GM12865 (cell line): Measurements from ENCODE around the gene POLR2F.

Experiments
- DNase-seq: peaks from one replicate; pipeline ENCODE4 v3.0.0; 2010; ENCODE audit warnings: low read depth
- H3K4me3 ChIP-seq: 2 replicates; pipeline ENCODE4 v1.5.1; 2011; ENCODE audit warnings: mild to moderate bottlenecking, low read depth, low read length, control low read depth
- CTCF ChIP-seq: IDR thresholded peaks from 2 replicates; pipeline ENCODE4 v1.5.1; 2011; ENCODE audit warnings: low read length, control low read depth, low read depth, inconsistent platforms; ENCODE audit not compliant: insufficient read depth; ENCODE audit errors: missing control alignments

POLR2F gene

GRCh38 chr22:37925767-37926166, 27.7 kb upstream of the POLR2F start:
- H3K4me3 ChIP-seq: no peak overlapping the region
- TF ChIP-seq CTCF: no peak
- no peak for DNase-seq

GRCh38 chr22:37926358-37926757, 27.1 kb upstream of the POLR2F start:
- no peak for DNase-seq
- TF ChIP-seq CTCF: no peak
- H3K4me3 ChIP-seq: no peak overlapping the region

- H3K4me3 ChIP-seq: no peak overlapping the region
- DNase-seq: no peak
- TF ChIP-seq CTCF: no peak
Measured at GRCh38 chr22:37926771-37927636, 26.5 kb upstream of the POLR2F start.

GRCh38 chr22:37927637-37927936, 25.9 kb upstream of the POLR2F start:
- no peak for DNase-seq
- no peak for TF ChIP-seq CTCF
- H3K4me3 ChIP-seq: no peak overlapping the region

GRCh38 chr22:37929390-37929789, 24.1 kb upstream of the POLR2F start:
- no peak for DNase-seq
- no peak for TF ChIP-seq CTCF
- no peak overlapping the region for H3K4me3 ChIP-seq

GRCh38 chr22:37930270-37930951, 23.1 kb upstream of the POLR2F start:
- peak; percentile 42 for TF ChIP-seq CTCF
- DNase-seq: peak; percentile 35
- H3K4me3 ChIP-seq: no peak overlapping the region
